B cell (primary cell): ENCODE results near the gene ECE1. TPM values are rescaled to one million over a fixed set of nuclear protein-coding genes. Genes with fewer than 3 reads are reported as not detected.
A peak's percentile ranks its signal among the peaks of the same experiment; 100 is the strongest.

Experiments used
- ATAC-seq: fragments of 200-7000 bp; cut with Tn5 transposase; one replicate; pipeline ENCODE4 v1.10.0; 2021; ENCODE audit warnings: low read depth, mild to moderate bottlenecking, moderate number of reproducible peaks, moderate library complexity
- CTCF ChIA-PET: fragments of 350-600 bp; sonication (Branson Sonifier 250); formaldehyde crosslinking; loops from one replicate; lab custom pipeline; 2021; ENCODE audit warnings: antibody characterized with exemption, inconsistent platforms; lab: Charles Lee
- POLR2A ChIA-PET: fragments of 350-600 bp; sonication (Branson Sonifier 250); formaldehyde crosslinking; loops from one replicate; lab custom pipeline; 2021; ENCODE audit warnings: antibody characterized with exemption; lab: Charles Lee
- DNase-seq: peaks from one replicate; pipeline ENCODE4 v3.0.0; 2013
- H2AFZ ChIP-seq: 2 replicates; pipeline ENCODE4 v1.6.1; 2012; ENCODE audit warnings: mild to moderate bottlenecking, low read depth, low read length; ENCODE audit not compliant: insufficient read depth, poor library complexity, severe bottlenecking
- H3K27ac ChIP-seq, 2 donors: 1 replicate in 1 of 2; 2 replicates in 1 of 2; pipeline ENCODE4 v1.5.1; 2012 to 2013; ENCODE audit warnings: low read length in 2 of 2, mild to moderate bottlenecking in 2 of 2, moderate library complexity in 1 of 2
- H3K27me3 ChIP-seq, 4 experiments: fragments of 200-600 bp in 1 of 4; sonication (generic) in 1 of 4; replicated peaks in 1 of 4; 1 replicate in 2 of 4; 2 replicates in 2 of 4; pipeline versions ENCODE4 v1.6.1 to v1.7.0; 2013 to 2016; ENCODE audit warnings: low read length in 3 of 4, mild to moderate bottlenecking in 2 of 4, mixed read lengths in 1 of 4, moderate library complexity in 1 of 4; ENCODE audit not compliant: insufficient read depth in 4 of 4, control insufficient read depth in 3 of 4; ENCODE audit errors: control extremely low read depth in 1 of 4
- H3K36me3 ChIP-seq, 2 experiments: replicated peaks in 1 of 2; 1 replicate in 1 of 2; 2 replicates in 1 of 2; pipeline versions ENCODE4 v1.6.1 to v1.7.1; 2013; ENCODE audit warnings: low read length in 1 of 2; ENCODE audit not compliant: insufficient read depth in 2 of 2, control insufficient read depth in 1 of 2; ENCODE audit errors: control extremely low read depth in 1 of 2, extremely low read depth in 1 of 2
- H3K4me1 ChIP-seq, 2 donors: fragments of 200-600 bp in 1 of 2; sonication (generic) in 1 of 2; 1 replicate in 1 of 2; 2 replicates in 1 of 2; pipeline versions ENCODE4 v1.5.1 to v1.6.1; 2013 to 2017; ENCODE audit warnings: low read length in 2 of 2; ENCODE audit not compliant: control insufficient read depth in 2 of 2, insufficient read depth in 2 of 2
- H3K4me2 ChIP-seq: replicated peaks from 2 replicates; pipeline ENCODE3; 2012; ENCODE audit warnings: mild to moderate bottlenecking, low read depth, low read length; ENCODE audit not compliant: poor library complexity, severe bottlenecking
- H3K4me3 ChIP-seq, 5 experiments: fragments of 200-600 bp in 1 of 5; sonication (generic) in 1 of 5; 1 replicate in 3 of 5; 2 replicates in 2 of 5; pipeline versions ENCODE4 v1.5.1 to v1.7.0; 2011 to 2016; ENCODE audit warnings: low read length in 4 of 5, mild to moderate bottlenecking in 4 of 5, low read depth in 2 of 5, control low read depth in 1 of 5, moderate library complexity in 1 of 5; ENCODE audit not compliant: insufficient read depth in 1 of 5; ENCODE audit errors: control extremely low read depth in 1 of 5, extremely low read depth in 1 of 5
- H3K79me2 ChIP-seq: fragments of 200-600 bp; sonication (generic); one replicate; pipeline ENCODE4 v1.6.0; 2016; ENCODE audit warnings: low read length; ENCODE audit not compliant: control insufficient read depth, insufficient read depth
- H3K9ac ChIP-seq: fragments of 200-600 bp; sonication (generic); 2 replicates; pipeline ENCODE4 v1.6.1; 2017; ENCODE audit warnings: mild to moderate bottlenecking, low read length, moderate library complexity
- H3K9me3 ChIP-seq, 3 donors: one replicate each; pipeline versions ENCODE4 v1.6.1 to v1.7.1; 2013; ENCODE audit warnings: low read length in 2 of 3; ENCODE audit not compliant: control insufficient read depth in 2 of 3, insufficient read depth in 1 of 3; ENCODE audit errors: control extremely low read depth in 1 of 3
- H4K20me1 ChIP-seq: 2 replicates; pipeline ENCODE4 v1.6.0; 2012; ENCODE audit warnings: mild to moderate bottlenecking, low read length; ENCODE audit not compliant: insufficient read depth, control insufficient read depth, poor library complexity, severe bottlenecking
- H3K27ac Mint-ChIP-seq: one replicate; pipeline ENCODE4 v1.8.0; 2021; ENCODE audit warnings: mixed read lengths
- H3K27me3 Mint-ChIP-seq: one replicate; pipeline ENCODE4 v1.8.0; 2021; ENCODE audit warnings: mixed read lengths
- H3K4me1 Mint-ChIP-seq: one replicate; pipeline ENCODE4 v1.8.0; 2021; ENCODE audit warnings: mixed read lengths
- H3K4me3 Mint-ChIP-seq: one replicate; pipeline ENCODE4 v1.8.0; 2021; ENCODE audit warnings: mixed read lengths
- H3K9me3 Mint-ChIP-seq: one replicate; pipeline ENCODE4 v1.8.0; 2022; ENCODE audit warnings: mixed read lengths; ENCODE audit not compliant: insufficient read depth
- CTCF ChIP-seq: fragments of 200-600 bp; IDR thresholded peaks from one replicate; pipeline ENCODE4 v1.8.0; 2022; ENCODE audit warnings: antibody characterized with exemption, mild to moderate bottlenecking
- EZH2 ChIP-seq: IDR thresholded peaks from 2 replicates; pipeline ENCODE4 v1.6.1; 2012; ENCODE audit warnings: borderline replicate concordance, low read depth, mild to moderate bottlenecking, moderate library complexity, low read length; ENCODE audit not compliant: insufficient read depth, poor library complexity, severe bottlenecking
- WGBS: methylation state at CpG from one replicate; pipeline ENCODE4 v1.1.5; 2013; ENCODE audit warnings: missing lambda C conversion rate; ENCODE audit not compliant: insufficient coverage; 5-methylcytosine and 5-hydroxymethylcytosine counted together
- intact Hi-C: fragments of 100-400 bp; cut with micrococcal nuclease; formaldehyde crosslinking; loops from one replicate; pipeline ENCODE4 v1.10.0; 2022
- polyA plus RNA-seq: library from polyadenylated mRNA; depleted of rRNA; stranded (reverse); fragments of >200 nt; gene quantifications from 2 replicates; pipeline ENCODE4 v1.2.3, GENCODE V29; 2012
- total RNA-seq, 2 donors: library from RNA; stranded (reverse); fragments of 120-200 nt in 1 of 2; gene quantifications; 1 replicate in 1 of 2; 2 replicates in 1 of 2; pipeline versions ENCODE4 v1.2.3 to v1.2.4, GENCODE V29; 2013 to 2022

Gene ECE1
- total and polyA plus RNA-seq, 2 donors (not counting 1 experiment from before 2014, with no cell fraction given), result 46.7 to 133 TPM

GRCh38 chr1:21254335-21254951, 35.8 kb downstream of the ECE1 start:
- ChIA-PET POLR2A (interaction anchor here (0.6 to 1.3 kb wide), 6 partner anchors 31 to 504 kb away, joined by 3 to 6 read pairs (median 4); no protein-coding TSS in a partner anchor), CTCF (interaction anchor here (0.6 to 12.5 kb wide), 29 partner anchors 10 to 263 kb away, joined by 3 to 562 read pairs (median 7); partner anchors contain the start of gene ECE1)
- Histone ChIP-seq H3K4me2 (peak overlapping the region; percentile 35), H3K79me2 (peaks cover 6% of the 10 kb centered on the region), H2AFZ (no peak overlapping the region), H3K27me3 (no peaks in the 10 kb centered on the region), H4K20me1 (peaks cover 7% of the 10 kb centered on the region), H3K27ac (peak overlapping the region; percentile 22 to 42), H3K4me3 (no peak overlapping the region), H3K4me1 (peaks cover 9 to 19% of the 10 kb centered on the region in 2 donors), H3K9ac (no peak overlapping the region), H3K9me3 (no peaks in the 10 kb centered on the region), H3K36me3 (peaks cover 6 to 68% of the 10 kb centered on the region in 2 experiments)
- Mint-ChIP-seq H3K9me3 (no peaks in the 10 kb centered on the region), H3K4me1 (peaks cover 18% of the 10 kb centered on the region), H3K27me3 (no peaks in the 10 kb centered on the region), H3K4me3 (no peak overlapping the region), H3K27ac (peak overlapping the region; percentile 61)
- WGBS, result 52% methylated on average over 8 of the region's 8 CpGs
- DNase-seq, result no peak
- no peak for TF ChIP-seq EZH2
- no peak for TF ChIP-seq CTCF
- intact Hi-C loops, result loop anchor here (2.0 to 10.0 kb wide), 2 partner anchors 40 to 710 kb away; no protein-coding TSS in a partner anchor
- no peak for ATAC-seq
